HCT116 (cell line): ENCODE data around the gene CAB39. TPM values are rescaled to one million over a fixed set of nuclear protein-coding genes. Genes with fewer than 3 reads are reported as not detected.
A peak's percentile ranks its signal among the peaks of the same experiment; 100 is the strongest.

Experiments
- ATAC-seq: fragments of 200-7000 bp; cut with Tn5 transposase; 2 replicates; pipeline ENCODE4 v1.9.1; 2020; ENCODE audit warnings: mild to moderate bottlenecking, moderate library complexity
- BruUV-seq: library from RNA; stranded (reverse); fragments of 400-500 nt; replicated peaks from 2 replicates; lab custom pipeline; 2021; lab: Mats Ljungman, UMichigan
- CTCF ChIA-PET: fragments of 300-600 bp; sonication (Branson Sonifier 250); formaldehyde crosslinking; loops from one replicate; lab custom pipeline; 2021; ENCODE audit warnings: antibody characterized with exemption; lab: Charles Lee
- POLR2A ChIA-PET: fragments of 300-600, 350-600 bp; sonication (Branson Sonifier 250); formaldehyde crosslinking; loops from one replicate; lab custom pipeline; 2021; ENCODE audit warnings: antibody characterized with exemption; lab: Charles Lee
- RAD21 ChIA-PET, 2 experiments: fragments of 300-600 bp; sonication (Branson Sonifier 250); formaldehyde crosslinking; loops; one replicate each; lab custom pipeline; 2023; ENCODE audit warnings: low total read pairs in 2 of 2; ENCODE audit not compliant: uncharacterized antibody in 2 of 2, unreplicated experiment in 2 of 2, low non-redundant PET in 1 of 2; lab: Charles Lee
- DNase-seq: peaks from one replicate; pipeline ENCODE4 v3.0.0-alpha.2; 2010; ENCODE audit warnings: low read depth, low spot score
- H2AFZ ChIP-seq: fragments of 200-600 bp; shearing (Covaris generic), sonication (generic); 2 replicates; pipeline ENCODE4 v1.6.1; 2017; ENCODE audit warnings: low read depth, mixed run types, mixed read lengths, antibody characterized with exemption, low read length; ENCODE audit not compliant: poor library complexity, severe bottlenecking
- H3K27ac ChIP-seq: 2 replicates; pipeline ENCODE4 v1.5.1; 2012; ENCODE audit warnings: low read depth, low read length
- H3K27me3 ChIP-seq: fragments of 200-600 bp; sonication (generic); 2 replicates; pipeline ENCODE4 v1.6.1; 2016; ENCODE audit warnings: mixed run types, low read length, mixed read lengths; ENCODE audit not compliant: insufficient read depth
- H3K36me3 ChIP-seq, 2 experiments: fragments of 200-500 bp in 1 of 2; fragments of 200-600 bp in 1 of 2; sonication (Bioruptor generic) in 1 of 2; sonication (generic) in 1 of 2; 2 replicates each; pipeline versions ENCODE4 v1.5.1 to v1.6.1; 2014 to 2016; ENCODE audit warnings: low read length in 2 of 2, inconsistent platforms in 1 of 2, mixed read lengths in 1 of 2, mixed run types in 1 of 2; ENCODE audit not compliant: insufficient read depth in 2 of 2, control insufficient read depth in 1 of 2
- H3K4me1 ChIP-seq, 2 experiments: fragments of 200-600 bp in 1 of 2; sonication (generic) in 1 of 2; 2 replicates each; pipeline versions ENCODE4 v1.5.1 to v1.6.1; 2012 to 2017; ENCODE audit warnings: low read length in 2 of 2, inconsistent platforms in 1 of 2, mild to moderate bottlenecking in 1 of 2, mixed read lengths in 1 of 2, mixed run types in 1 of 2, moderate library complexity in 1 of 2; ENCODE audit not compliant: insufficient read depth in 2 of 2, control insufficient read depth in 1 of 2
- H3K4me2 ChIP-seq: fragments of 200-600 bp; sonication (generic); 2 replicates; pipeline ENCODE4 v1.6.1; 2017; ENCODE audit warnings: mixed run types, low read length, mixed read lengths
- H3K4me3 ChIP-seq, 2 experiments: fragments of 200-600 bp in 1 of 2; sonication (generic) in 1 of 2; replicated peaks in 1 of 2; 2 replicates each; pipeline ENCODE4 v1.5.1; 2011 to 2016; ENCODE audit warnings: low read length in 2 of 2, control low read depth in 1 of 2, low read depth in 1 of 2, mild to moderate bottlenecking in 1 of 2, mixed read lengths in 1 of 2, mixed run types in 1 of 2
- H3K79me2 ChIP-seq: fragments of 200-600 bp; sonication (generic); 2 replicates; pipeline ENCODE4 v1.6.1; 2017; ENCODE audit warnings: mild to moderate bottlenecking, mixed run types, low read length, moderate library complexity, mixed read lengths; ENCODE audit not compliant: insufficient read depth
- H3K9ac ChIP-seq: fragments of 200-600 bp; sonication (generic); 2 replicates; pipeline ENCODE4 v1.6.1; 2016; ENCODE audit warnings: low read length, mixed read lengths
- H3K9me2 ChIP-seq: fragments of 200-600 bp; sonication (generic), shearing (Covaris generic); 2 replicates; pipeline ENCODE4 v1.6.1; 2017; ENCODE audit warnings: mixed run types, mild to moderate bottlenecking, moderate library complexity; ENCODE audit not compliant: insufficient read depth
- H3K9me3 ChIP-seq, 2 experiments: fragments of 200-500 bp in 1 of 2; fragments of 200-600 bp in 1 of 2; sonication (Bioruptor generic) in 1 of 2; sonication (generic) in 1 of 2; 2 replicates each; pipeline ENCODE4 v1.6.1; 2014 to 2017; ENCODE audit warnings: low read length in 2 of 2, mixed read lengths in 2 of 2, inconsistent platforms in 1 of 2, low read depth in 1 of 2, mild to moderate bottlenecking in 1 of 2, mixed run types in 1 of 2, moderate library complexity in 1 of 2; ENCODE audit not compliant: control insufficient read depth in 1 of 2, insufficient read depth in 1 of 2
- H4K20me1 ChIP-seq: fragments of 200-600 bp; sonication (generic), shearing (Covaris generic); 2 replicates; pipeline ENCODE4 v1.6.1; 2017; ENCODE audit warnings: mixed run types, mild to moderate bottlenecking, moderate library complexity; ENCODE audit not compliant: insufficient read depth
- CEBPB ChIP-seq: IDR thresholded peaks from 2 replicates; pipeline ENCODE4 v1.6.1; 2012; ENCODE audit warnings: low read depth
- CTCF ChIP-seq, 3 experiments: fragments of 200-600 bp in 1 of 3; sonication (generic) in 1 of 3; IDR thresholded peaks in 2 of 3; conservative IDR thresholded peaks in 1 of 3; 2 replicates each; pipeline ENCODE4 v1.5.1; 2012 to 2017; ENCODE audit warnings: low read depth in 2 of 3, low read length in 2 of 3, antibody characterized with exemption in 1 of 3, borderline replicate concordance in 1 of 3, control low read depth in 1 of 3, mild to moderate bottlenecking in 1 of 3, mixed read lengths in 1 of 3, mixed run types in 1 of 3, moderate library complexity in 1 of 3; ENCODE audit not compliant: insufficient read depth in 1 of 3
- EZH2phosphoT487 ChIP-seq: fragments of 200-600 bp; IDR thresholded peaks from 2 replicates; pipeline ENCODE4 v1.6.1; 2018; ENCODE audit warnings: antibody characterized with exemption, borderline replicate concordance
- SIN3A ChIP-seq: IDR thresholded peaks from 2 replicates; pipeline ENCODE4 v1.6.1; 2012; ENCODE audit warnings: low read depth
- ZFX ChIP-seq: fragments of 450-650 bp; IDR thresholded peaks from 2 replicates; pipeline ENCODE4 v1.6.1; 2017
- intact Hi-C: fragments of 100-400 bp; cut with micrococcal nuclease; formaldehyde crosslinking; loops from 2 replicates; pipeline ENCODE4 v1.10.0; 2022
- total RNA-seq: library from RNA; stranded (reverse); gene quantifications from one replicate; pipeline ENCODE4 v1.2.1, GENCODE V29; 2021; ENCODE audit not compliant: unreplicated experiment

Gene CAB39
- total RNA-seq, 1 experiment from 2014 or later: 63.6 TPM

GRCh38 chr2:230680463-230681170, 32.0 kb upstream of the CAB39 start:
- Histone ChIP-seq H3K27ac (no peak overlapping the region), H3K9ac (no peak overlapping the region), H2AFZ (no peak overlapping the region), H4K20me1 (no peaks in the 10 kb centered on the region), H3K27me3 (no peaks in the 10 kb centered on the region), H3K4me3 (no peak overlapping the region), H3K4me2 (no peak overlapping the region), H3K79me2 (no peaks in the 10 kb centered on the region), H3K4me1 (peaks cover 20 to 23% of the 10 kb centered on the region in 2 experiments), H3K9me3 (peaks cover 8 to 9% of the 10 kb centered on the region in 2 experiments; a peak in 3 of 4 replicates), H3K36me3 (no peaks in the 10 kb centered on the region), H3K9me2 (no peaks in the 10 kb centered on the region)
- no peak for DNase-seq
- POLR2A ChIA-PET: interaction anchor here (1.1 kb wide), 1 partner anchor 9 kb away, joined by 3 read pairs; no protein-coding TSS in a partner anchor
- CTCF ChIA-PET: no interaction called here
- no TSS peak for BruUV-seq
- intact Hi-C loops: loop anchor here (10.0 kb wide), 1 partner anchor 114 kb away; no protein-coding TSS in a partner anchor
- ATAC-seq: no peak
- RAD21 ChIA-PET: no interaction called here
- TF ChIP-seq CTCF (IDR thresholded peaks at IDR 0.05 in 2 of 3, conservative IDR thresholded peaks at IDR 0.05 in 1 of 3; ENCODE audit: borderline replicate concordance in 1 of 3, insufficient read depth in 1 of 3, low read depth in 2 of 3, low read length in 2 of 3) (0 out of 6 replicates have a peak, but pooled peaks of 2 of the 3 experiments have one; percentile 13 to 16), SIN3A (no peak), ZFX (no peak)

- H3K27me3 ChIP-seq: no peaks in the 10 kb centered on the region
- no peak for TF ChIP-seq EZH2phosphoT487
- no peak for TF ChIP-seq CTCF (IDR thresholded peaks at IDR 0.05 in 2 of 3, conservative IDR thresholded peaks at IDR 0.05 in 1 of 3; ENCODE audit: borderline replicate concordance in 1 of 3, insufficient read depth in 1 of 3, low read depth in 2 of 3, low read length in 2 of 3)
- no peak for TF ChIP-seq CEBPB
- RAD21 ChIA-PET: no interaction called here
- H3K79me2 ChIP-seq: no peaks in the 10 kb centered on the region
- H3K4me3 ChIP-seq: no peak overlapping the region
- H3K9me3 ChIP-seq: peaks cover 8 to 9% of the 10 kb centered on the region in 2 experiments; a peak in 3 of 4 replicates
- DNase-seq: no peak
- POLR2A ChIA-PET: no interaction called here
- H3K9me2 ChIP-seq: no peaks in the 10 kb centered on the region
- CTCF ChIA-PET: no interaction called here
- no peaks in the 10 kb centered on the region for H4K20me1 ChIP-seq
- H3K27ac ChIP-seq: no peak overlapping the region
- no TSS peak for BruUV-seq
- H3K36me3 ChIP-seq: no peaks in the 10 kb centered on the region
- ATAC-seq: no peak
- H3K9ac ChIP-seq: no peak overlapping the region
- no peak overlapping the region for H2AFZ ChIP-seq
- intact Hi-C loops: loop anchor here (10.0 kb wide), 1 partner anchor 114 kb away; no protein-coding TSS in a partner anchor
- no peak overlapping the region for H3K4me2 ChIP-seq
- peaks cover 24 to 29% of the 10 kb centered on the region in 2 experiments for H3K4me1 ChIP-seq
These were observed 31.5 kb upstream of the CAB39 start for GRCh38 chr2:230681171-230681545.
